Neural cell (in vitro differentiated cells): Measurements from ENCODE around the gene C10orf90.

ENCODE experiments used
- EP300 ChIP-seq: fragments of 450-650 bp; conservative IDR thresholded peaks from 2 replicates; pipeline ENCODE4 v1.6.1; 2014; ENCODE audit warnings: antibody characterized with exemption, mild to moderate bottlenecking, moderate library complexity; ENCODE audit not compliant: poor library complexity, severe bottlenecking
- EZH2 ChIP-seq: fragments of 200-600, 300-800 bp; shearing (Covaris generic), sonication (generic); IDR thresholded peaks from 2 replicates; pipeline ENCODE4 v1.6.1; 2014; ENCODE audit warnings: antibody characterized with exemption, low read length, borderline replicate concordance, mild to moderate bottlenecking; ENCODE audit not compliant: insufficient read depth, poor library complexity, severe bottlenecking
- POLR2AphosphoS5 ChIP-seq: IDR thresholded peaks from 2 replicates; pipeline ENCODE4 v1.6.1; 2012
- RAD21 ChIP-seq: fragments of 450-650 bp; conservative IDR thresholded peaks from 2 replicates; pipeline ENCODE4 v1.6.1; 2014; ENCODE audit warnings: antibody characterized with exemption, mild to moderate bottlenecking, moderate library complexity
- TAF1 ChIP-seq: IDR thresholded peaks from 2 replicates; pipeline ENCODE4 v1.6.1; 2012; ENCODE audit warnings: low read depth
- TF ChIP-seq, protein P1 (sequence below): fragments of 450-650 bp; IDR thresholded peaks from 2 replicates; pipeline ENCODE4 v1.5.1; 2014; ENCODE audit warnings: antibody characterized with exemption, mild to moderate bottlenecking, moderate library complexity; ENCODE audit not compliant: poor library complexity, severe bottlenecking
- TF ChIP-seq, protein P2 (sequence below): IDR thresholded peaks from 2 replicates; pipeline ENCODE4 v1.6.1; 2012; ENCODE audit warnings: borderline replicate concordance

- TF ChIP-seq, protein P1, sequence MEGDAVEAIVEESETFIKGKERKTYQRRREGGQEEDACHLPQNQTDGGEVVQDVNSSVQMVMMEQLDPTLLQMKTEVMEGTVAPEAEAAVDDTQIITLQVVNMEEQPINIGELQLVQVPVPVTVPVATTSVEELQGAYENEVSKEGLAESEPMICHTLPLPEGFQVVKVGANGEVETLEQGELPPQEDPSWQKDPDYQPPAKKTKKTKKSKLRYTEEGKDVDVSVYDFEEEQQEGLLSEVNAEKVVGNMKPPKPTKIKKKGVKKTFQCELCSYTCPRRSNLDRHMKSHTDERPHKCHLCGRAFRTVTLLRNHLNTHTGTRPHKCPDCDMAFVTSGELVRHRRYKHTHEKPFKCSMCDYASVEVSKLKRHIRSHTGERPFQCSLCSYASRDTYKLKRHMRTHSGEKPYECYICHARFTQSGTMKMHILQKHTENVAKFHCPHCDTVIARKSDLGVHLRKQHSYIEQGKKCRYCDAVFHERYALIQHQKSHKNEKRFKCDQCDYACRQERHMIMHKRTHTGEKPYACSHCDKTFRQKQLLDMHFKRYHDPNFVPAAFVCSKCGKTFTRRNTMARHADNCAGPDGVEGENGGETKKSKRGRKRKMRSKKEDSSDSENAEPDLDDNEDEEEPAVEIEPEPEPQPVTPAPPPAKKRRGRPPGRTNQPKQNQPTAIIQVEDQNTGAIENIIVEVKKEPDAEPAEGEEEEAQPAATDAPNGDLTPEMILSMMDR, result no peak
- TF ChIP-seq EP300 (no peak), POLR2AphosphoS5 (no peak), EZH2 (no peak), RAD21 (no peak), TAF1 (no peak)
- TF ChIP-seq, protein P2, sequence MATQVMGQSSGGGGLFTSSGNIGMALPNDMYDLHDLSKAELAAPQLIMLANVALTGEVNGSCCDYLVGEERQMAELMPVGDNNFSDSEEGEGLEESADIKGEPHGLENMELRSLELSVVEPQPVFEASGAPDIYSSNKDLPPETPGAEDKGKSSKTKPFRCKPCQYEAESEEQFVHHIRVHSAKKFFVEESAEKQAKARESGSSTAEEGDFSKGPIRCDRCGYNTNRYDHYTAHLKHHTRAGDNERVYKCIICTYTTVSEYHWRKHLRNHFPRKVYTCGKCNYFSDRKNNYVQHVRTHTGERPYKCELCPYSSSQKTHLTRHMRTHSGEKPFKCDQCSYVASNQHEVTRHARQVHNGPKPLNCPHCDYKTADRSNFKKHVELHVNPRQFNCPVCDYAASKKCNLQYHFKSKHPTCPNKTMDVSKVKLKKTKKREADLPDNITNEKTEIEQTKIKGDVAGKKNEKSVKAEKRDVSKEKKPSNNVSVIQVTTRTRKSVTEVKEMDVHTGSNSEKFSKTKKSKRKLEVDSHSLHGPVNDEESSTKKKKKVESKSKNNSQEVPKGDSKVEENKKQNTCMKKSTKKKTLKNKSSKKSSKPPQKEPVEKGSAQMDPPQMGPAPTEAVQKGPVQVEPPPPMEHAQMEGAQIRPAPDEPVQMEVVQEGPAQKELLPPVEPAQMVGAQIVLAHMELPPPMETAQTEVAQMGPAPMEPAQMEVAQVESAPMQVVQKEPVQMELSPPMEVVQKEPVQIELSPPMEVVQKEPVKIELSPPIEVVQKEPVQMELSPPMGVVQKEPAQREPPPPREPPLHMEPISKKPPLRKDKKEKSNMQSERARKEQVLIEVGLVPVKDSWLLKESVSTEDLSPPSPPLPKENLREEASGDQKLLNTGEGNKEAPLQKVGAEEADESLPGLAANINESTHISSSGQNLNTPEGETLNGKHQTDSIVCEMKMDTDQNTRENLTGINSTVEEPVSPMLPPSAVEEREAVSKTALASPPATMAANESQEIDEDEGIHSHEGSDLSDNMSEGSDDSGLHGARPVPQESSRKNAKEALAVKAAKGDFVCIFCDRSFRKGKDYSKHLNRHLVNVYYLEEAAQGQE, result no peak
Observed at GRCh38 chr10:126479280-126479895, 191.1 kb downstream of the C10orf90 start.
